ENCODE measurements around the gene TAF6.
A peak's percentile ranks its signal among the peaks of the same experiment; 100 is the strongest.

The TAF6 gene

DNA sequence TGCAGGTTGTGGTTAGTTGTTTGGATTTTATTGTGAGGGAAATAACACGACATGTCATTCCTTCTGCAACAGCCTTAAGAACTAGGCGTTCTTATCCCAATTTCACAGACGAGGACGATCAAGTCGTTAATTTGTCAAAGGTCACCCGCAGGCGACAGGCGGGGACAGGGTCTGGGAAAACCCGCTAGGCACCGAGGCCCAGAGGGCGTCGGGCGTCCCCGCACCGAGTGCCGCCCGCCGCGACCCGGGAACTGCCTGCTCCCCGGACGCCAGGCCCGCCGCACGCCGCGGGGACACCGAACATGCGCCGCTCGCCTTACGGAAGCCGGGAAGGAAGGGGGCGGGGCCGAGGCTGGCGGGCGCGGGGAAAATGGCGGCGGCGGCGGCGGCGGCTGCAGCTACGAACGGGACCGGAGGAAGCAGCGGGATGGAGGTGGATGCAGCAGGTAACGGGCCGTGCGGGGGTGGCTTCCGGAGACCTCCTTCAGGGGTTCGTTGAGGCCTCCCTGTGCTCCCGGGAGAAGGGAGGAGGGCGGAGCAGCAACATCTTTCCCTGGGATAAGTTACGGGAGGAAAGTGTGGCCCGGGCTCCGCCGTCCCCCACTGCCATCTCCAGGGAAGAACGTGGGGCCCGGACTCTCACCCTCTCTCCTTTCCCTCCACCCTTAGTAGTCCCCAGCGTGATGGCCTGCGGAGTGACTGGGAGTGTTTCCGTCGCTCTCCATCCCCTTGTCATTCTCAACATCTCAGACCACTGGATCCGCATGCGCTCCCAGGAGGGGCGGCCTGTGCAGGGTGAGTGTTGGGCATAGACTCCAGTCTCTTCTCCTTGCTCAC, 30.3 kb downstream of the TAF6 start, which contains the start of gene COPS6 (continued):
- no peak; the same call in 1 of the 2 replicates for TF ChIP-seq ZSCAN4 (tag by site-specific recombination; IDR thresholded peaks at IDR 0.05)
- TF ChIP-seq REST (tag by site-specific recombination; IDR thresholded peaks at IDR 0.05) = no peak; the same call in 1 of the 2 replicates
- TF ChIP-seq PATZ1 (tag by site-specific recombination; IDR thresholded peaks at IDR 0.05) = peak; percentile 57; the same call in 1 of the 2 replicates
- TF ChIP-seq ZXDB (tag by site-specific recombination; IDR thresholded peaks at IDR 0.05) = peak; percentile 88
- TF ChIP-seq, protein P1, sequence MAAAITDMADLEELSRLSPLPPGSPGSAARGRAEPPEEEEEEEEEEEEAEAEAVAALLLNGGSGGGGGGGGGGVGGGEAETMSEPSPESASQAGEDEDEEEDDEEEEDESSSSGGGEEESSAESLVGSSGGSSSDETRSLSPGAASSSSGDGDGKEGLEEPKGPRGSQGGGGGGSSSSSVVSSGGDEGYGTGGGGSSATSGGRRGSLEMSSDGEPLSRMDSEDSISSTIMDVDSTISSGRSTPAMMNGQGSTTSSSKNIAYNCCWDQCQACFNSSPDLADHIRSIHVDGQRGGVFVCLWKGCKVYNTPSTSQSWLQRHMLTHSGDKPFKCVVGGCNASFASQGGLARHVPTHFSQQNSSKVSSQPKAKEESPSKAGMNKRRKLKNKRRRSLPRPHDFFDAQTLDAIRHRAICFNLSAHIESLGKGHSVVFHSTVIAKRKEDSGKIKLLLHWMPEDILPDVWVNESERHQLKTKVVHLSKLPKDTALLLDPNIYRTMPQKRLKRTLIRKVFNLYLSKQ (tag by site-specific recombination; IDR thresholded peaks at IDR 0.05; ENCODE audit: borderline replicate concordance) = no peak
- no peak for TF ChIP-seq ZNF354C (tag by site-specific recombination; IDR thresholded peaks at IDR 0.05; ENCODE audit: borderline replicate concordance, low read depth)
- TF ChIP-seq ZNF169 (tag by site-specific recombination; IDR thresholded peaks at IDR 0.05) = no peak
- TF ChIP-seq ZNF654 (tag by site-specific recombination; IDR thresholded peaks at IDR 0.05; ENCODE audit: low read depth) = no peak
- no peak for TF ChIP-seq ZNF174 (tag by site-specific recombination; IDR thresholded peaks at IDR 0.05)
- peak; percentile 95 for TF ChIP-seq KLF9 (tag by site-specific recombination; IDR thresholded peaks at IDR 0.05; ENCODE audit: low read depth)
- TF ChIP-seq ZNF660 (tag by site-specific recombination; IDR thresholded peaks at IDR 0.05) = peak; percentile 72
- 0 out of 2 replicates have a peak, but pooled peaks have one; percentile 24 for TF ChIP-seq ZNF10 (tag by site-specific recombination; IDR thresholded peaks at IDR 0.05)
- TF ChIP-seq ZNF324 (tag by site-specific recombination; IDR thresholded peaks at IDR 0.05) = 0 out of 2 replicates have a peak, but pooled peaks have one; percentile 37
- TF ChIP-seq ZNF184 (tag by site-specific recombination; IDR thresholded peaks at IDR 0.05) = 0 out of 2 replicates have a peak, but pooled peaks have one; percentile 12
- TF ChIP-seq ZNF530 (tag by site-specific recombination; IDR thresholded peaks at IDR 0.05; ENCODE audit: low read depth) = no peak
- TF ChIP-seq ZNF24 (tag by site-specific recombination; IDR thresholded peaks at IDR 0.05) = no peak
- TF ChIP-seq ZNF529 (tag by site-specific recombination; IDR thresholded peaks at IDR 0.05; ENCODE audit: insufficient replicate concordance) = no peak
- TF ChIP-seq, protein P2, sequence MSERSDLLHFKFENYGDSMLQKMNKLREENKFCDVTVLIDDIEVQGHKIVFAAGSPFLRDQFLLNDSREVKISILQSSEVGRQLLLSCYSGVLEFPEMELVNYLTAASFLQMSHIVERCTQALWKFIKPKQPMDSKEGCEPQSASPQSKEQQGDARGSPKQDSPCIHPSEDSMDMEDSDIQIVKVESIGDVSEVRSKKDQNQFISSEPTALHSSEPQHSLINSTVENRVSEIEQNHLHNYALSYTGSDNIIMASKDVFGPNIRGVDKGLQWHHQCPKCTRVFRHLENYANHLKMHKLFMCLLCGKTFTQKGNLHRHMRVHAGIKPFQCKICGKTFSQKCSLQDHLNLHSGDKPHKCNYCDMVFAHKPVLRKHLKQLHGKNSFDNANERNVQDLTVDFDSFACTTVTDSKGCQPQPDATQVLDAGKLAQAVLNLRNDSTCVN (tag by site-specific recombination; optimal IDR thresholded peaks at IDR 0.05) = peak; percentile 84
- TF ChIP-seq ZBTB8A (tag by site-specific recombination; IDR thresholded peaks at IDR 0.05) = peak; percentile 96
- no peak for TF ChIP-seq ZSCAN16 (tag by site-specific recombination; IDR thresholded peaks at IDR 0.05)
- no peak; the same call in 1 of the 2 replicates for TF ChIP-seq ZNF777 (tag by site-specific recombination; IDR thresholded peaks at IDR 0.05; ENCODE audit: borderline replicate concordance)
- TF ChIP-seq KLF10 (tag by site-specific recombination; IDR thresholded peaks at IDR 0.05) = peak; percentile 81
- no peak for TF ChIP-seq SALL2 (tag by site-specific recombination; IDR thresholded peaks at IDR 0.05; ENCODE audit: borderline replicate concordance)
- TF ChIP-seq KLF17 (tag by site-specific recombination; IDR thresholded peaks at IDR 0.05) = peak; percentile 54; the same call in 1 of the 2 replicates
- no peak for TF ChIP-seq ZNF2 (tag by site-specific recombination; IDR thresholded peaks at IDR 0.05)
- TF ChIP-seq ZNF830 (tag by site-specific recombination; IDR thresholded peaks at IDR 0.05; ENCODE audit: low read depth) = no peak
- TF ChIP-seq ZNF239 (tag by site-specific recombination; IDR thresholded peaks at IDR 0.05) = no peak
- no peak for TF ChIP-seq ZNF175 (tag by site-specific recombination; IDR thresholded peaks at IDR 0.05)
- TF ChIP-seq OVOL3 (tag by site-specific recombination; IDR thresholded peaks at IDR 0.05) = no peak; the same call in 1 of the 2 replicates

All from HEK293 (cell line).